ENCODE measurements around the gene ICAM4.
A peak's percentile ranks its signal among the peaks of the same experiment; 100 is the strongest.

ICAM4 gene

DNA sequence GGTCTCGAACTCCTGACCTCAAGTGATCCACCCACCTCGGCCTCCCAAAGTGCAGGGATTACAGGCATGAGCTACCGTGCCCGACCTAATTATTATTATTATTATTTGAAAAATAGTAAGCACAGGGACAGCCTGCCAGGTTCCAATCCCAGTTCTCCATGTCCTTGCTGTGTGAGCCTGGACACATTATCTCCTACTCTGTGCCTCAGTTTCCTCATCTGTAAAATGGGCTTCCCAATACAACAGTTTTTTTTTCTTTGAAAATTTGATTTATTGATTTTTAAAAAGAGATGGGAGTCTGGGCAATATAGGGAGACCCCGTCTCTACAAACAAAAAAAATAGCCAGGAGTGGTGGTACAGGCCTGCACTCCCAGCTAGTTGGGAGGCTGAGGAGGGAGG, 19.6 kb downstream of the ICAM4 start:
- no peak for TF ChIP-seq TCF4 (CRISPR knock-in tag; IDR thresholded peaks at IDR 0.05; ENCODE audit: borderline replicate concordance)
- no peak for ATAC-seq

DNA sequence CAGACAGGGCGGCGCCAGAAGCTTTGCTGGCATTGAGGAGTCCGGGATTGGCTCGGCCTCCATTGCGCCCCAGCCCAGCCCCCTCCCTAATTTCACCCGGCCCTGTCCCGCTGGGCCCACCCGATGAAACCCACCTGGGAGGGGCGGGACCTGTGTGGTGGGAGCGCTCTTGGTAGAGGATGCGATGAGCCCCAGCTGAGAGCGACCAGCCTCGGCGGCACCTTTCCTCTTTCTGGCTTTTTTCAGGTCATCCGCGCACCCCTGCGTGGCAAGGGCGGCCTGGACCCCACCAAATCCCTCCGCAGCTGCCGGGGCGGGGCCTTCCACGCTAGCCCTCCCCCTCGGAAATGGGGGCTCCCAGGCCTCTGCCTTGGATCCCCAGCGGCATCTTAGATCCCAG, 22.7 kb downstream of the ICAM4 start, which contains the start of gene ZGLP1:
Gene ZGLP1 (minus strand): TSS at position 393 of the 400 bp plus-strand sequence.
- no peak for ATAC-seq
- no peak for TF ChIP-seq ZFP30 (CRISPR knock-in tag; IDR thresholded peaks at IDR 0.05)
- TF ChIP-seq TCF4 (CRISPR knock-in tag; IDR thresholded peaks at IDR 0.05; ENCODE audit: borderline replicate concordance) = no peak
- TF ChIP-seq, protein P1, sequence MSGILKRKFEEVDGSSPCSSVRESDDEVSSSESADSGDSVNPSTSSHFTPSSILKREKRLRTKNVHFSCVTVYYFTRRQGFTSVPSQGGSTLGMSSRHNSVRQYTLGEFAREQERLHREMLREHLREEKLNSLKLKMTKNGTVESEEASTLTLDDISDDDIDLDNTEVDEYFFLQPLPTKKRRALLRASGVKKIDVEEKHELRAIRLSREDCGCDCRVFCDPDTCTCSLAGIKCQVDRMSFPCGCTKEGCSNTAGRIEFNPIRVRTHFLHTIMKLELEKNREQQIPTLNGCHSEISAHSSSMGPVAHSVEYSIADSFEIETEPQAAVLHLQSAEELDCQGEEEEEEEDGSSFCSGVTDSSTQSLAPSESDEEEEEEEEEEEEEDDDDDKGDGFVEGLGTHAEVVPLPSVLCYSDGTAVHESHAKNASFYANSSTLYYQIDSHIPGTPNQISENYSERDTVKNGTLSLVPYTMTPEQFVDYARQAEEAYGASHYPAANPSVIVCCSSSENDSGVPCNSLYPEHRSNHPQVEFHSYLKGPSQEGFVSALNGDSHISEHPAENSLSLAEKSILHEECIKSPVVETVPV (CRISPR knock-in tag; IDR thresholded peaks at IDR 0.05) = no peak
- TF ChIP-seq ZNF70 (CRISPR knock-in tag; IDR thresholded peaks at IDR 0.05) = no peak

DNA sequence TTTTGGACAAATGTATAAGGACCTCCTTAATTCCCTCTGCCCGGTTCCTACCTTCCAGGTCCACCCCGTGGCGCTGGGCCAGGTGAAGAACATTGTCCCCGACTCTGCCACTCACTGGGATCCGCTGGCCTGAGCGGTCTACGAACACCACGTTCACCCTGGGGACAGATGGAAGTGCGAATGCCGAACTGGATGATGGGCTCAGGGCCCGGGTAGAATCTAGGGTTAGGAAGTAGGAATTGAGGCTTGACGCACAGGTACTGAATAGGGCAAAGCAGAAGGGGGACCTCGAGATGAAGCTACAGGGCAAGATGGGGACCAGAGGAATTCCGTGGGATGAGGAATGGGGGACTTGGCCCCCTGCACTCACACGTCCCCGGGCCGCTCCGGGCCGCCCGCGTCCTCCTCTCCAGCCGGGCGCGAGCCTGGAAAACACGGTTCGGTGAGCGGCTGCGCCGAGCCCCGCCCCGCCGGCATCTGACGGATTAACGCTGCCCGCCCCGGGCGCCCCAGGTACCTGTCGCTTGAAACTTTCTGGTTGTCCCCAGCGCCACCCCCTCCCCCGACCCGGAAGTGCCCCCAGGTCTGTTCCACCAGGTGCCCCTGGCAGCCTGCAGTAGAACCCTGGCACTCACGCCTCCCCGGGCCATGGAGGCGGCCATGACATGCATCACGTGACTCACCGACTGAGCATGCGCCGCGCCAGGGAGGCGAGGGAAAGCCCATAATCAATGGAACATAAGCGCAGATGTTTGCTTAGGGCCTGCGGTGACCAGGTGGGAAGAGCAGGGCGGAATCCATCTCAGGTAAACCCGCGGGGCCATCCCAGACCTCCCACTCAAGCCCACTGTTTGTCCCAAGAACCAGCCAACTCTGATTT, 28.8 kb downstream of the ICAM4 start, which contains the start of gene FDX2:
Gene FDX2 (minus strand): TSS at position 681 of the 880 bp plus-strand sequence. CDS start 19 bp downstream, at position 662.
- TF ChIP-seq GLIS3 (CRISPR knock-in tag; IDR thresholded peaks at IDR 0.05) (no peak), ZC3H10 (CRISPR knock-in tag; IDR thresholded peaks at IDR 0.05) (no peak), ESRRG (CRISPR knock-in tag; IDR thresholded peaks at IDR 0.05) (no peak), RARB (CRISPR knock-in tag; IDR thresholded peaks at IDR 0.05) (no peak)
- TF ChIP-seq, protein P2, sequence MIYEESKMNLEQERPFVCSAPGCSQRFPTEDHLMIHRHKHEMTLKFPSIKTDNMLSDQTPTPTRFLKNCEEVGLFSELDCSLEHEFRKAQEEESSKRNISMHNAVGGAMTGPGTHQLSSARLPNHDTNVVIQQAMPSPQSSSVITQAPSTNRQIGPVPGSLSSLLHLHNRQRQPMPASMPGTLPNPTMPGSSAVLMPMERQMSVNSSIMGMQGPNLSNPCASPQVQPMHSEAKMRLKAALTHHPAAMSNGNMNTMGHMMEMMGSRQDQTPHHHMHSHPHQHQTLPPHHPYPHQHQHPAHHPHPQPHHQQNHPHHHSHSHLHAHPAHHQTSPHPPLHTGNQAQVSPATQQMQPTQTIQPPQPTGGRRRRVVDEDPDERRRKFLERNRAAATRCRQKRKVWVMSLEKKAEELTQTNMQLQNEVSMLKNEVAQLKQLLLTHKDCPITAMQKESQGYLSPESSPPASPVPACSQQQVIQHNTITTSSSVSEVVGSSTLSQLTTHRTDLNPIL (CRISPR knock-in tag; IDR thresholded peaks at IDR 0.05; ENCODE audit: low read depth) = no peak
- TF ChIP-seq, protein P3, sequence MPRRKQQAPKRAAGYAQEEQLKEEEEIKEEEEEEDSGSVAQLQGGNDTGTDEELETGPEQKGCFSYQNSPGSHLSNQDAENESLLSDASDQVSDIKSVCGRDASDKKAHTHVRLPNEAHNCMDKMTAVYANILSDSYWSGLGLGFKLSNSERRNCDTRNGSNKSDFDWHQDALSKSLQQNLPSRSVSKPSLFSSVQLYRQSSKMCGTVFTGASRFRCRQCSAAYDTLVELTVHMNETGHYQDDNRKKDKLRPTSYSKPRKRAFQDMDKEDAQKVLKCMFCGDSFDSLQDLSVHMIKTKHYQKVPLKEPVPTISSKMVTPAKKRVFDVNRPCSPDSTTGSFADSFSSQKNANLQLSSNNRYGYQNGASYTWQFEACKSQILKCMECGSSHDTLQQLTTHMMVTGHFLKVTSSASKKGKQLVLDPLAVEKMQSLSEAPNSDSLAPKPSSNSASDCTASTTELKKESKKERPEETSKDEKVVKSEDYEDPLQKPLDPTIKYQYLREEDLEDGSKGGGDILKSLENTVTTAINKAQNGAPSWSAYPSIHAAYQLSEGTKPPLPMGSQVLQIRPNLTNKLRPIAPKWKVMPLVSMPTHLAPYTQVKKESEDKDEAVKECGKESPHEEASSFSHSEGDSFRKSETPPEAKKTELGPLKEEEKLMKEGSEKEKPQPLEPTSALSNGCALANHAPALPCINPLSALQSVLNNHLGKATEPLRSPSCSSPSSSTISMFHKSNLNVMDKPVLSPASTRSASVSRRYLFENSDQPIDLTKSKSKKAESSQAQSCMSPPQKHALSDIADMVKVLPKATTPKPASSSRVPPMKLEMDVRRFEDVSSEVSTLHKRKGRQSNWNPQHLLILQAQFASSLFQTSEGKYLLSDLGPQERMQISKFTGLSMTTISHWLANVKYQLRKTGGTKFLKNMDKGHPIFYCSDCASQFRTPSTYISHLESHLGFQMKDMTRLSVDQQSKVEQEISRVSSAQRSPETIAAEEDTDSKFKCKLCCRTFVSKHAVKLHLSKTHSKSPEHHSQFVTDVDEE (CRISPR knock-in tag; IDR thresholded peaks at IDR 0.05) = no peak
- ATAC-seq = peak; percentile 90

DNA sequence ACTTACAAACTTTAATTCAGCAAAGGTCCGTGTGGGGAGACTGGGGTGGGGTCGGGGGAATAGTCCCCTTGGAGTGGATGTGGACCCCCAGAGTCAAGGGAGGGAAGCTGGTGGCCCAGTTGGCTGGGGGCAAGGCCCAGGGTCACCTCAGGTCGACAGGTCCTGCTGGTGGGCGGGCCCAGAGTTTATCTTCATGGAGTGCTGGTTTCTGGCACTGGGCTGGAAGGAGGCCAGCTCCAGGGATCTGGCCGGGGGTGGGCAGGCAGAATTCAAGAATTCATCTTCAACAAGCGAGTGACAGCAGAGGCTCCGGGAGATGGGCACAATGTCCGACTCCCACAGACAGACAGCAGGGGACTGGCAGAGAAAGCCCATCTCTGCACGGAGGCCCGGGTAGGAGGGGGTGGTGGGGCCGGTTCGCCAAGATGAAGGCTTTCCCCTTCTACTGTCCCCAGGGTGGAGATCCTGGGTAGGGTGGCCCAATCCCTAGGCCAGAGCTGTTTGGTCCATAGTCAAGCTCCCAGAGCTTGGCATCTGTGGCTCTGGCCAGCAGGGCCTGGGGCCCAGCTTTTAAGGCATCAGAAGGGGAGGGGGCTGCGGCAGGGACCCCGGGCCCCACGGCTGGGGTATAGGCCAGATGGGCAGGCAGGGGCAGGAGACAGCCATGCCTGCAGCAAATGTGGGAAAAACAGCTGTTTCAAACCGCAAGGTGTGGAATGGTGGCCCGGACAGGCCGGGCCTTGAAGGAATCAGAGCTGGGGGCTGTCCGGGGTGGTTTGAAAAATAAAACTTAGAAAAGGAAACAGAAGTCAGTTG, 29.7 kb downstream of the ICAM4 start:
- peak; percentile 31 for ATAC-seq
- TF ChIP-seq GLIS3 (CRISPR knock-in tag; IDR thresholded peaks at IDR 0.05) = no peak
- TF ChIP-seq, protein P1 (CRISPR knock-in tag; IDR thresholded peaks at IDR 0.05) = no peak
- TF ChIP-seq ESRRG (CRISPR knock-in tag; IDR thresholded peaks at IDR 0.05) = no peak
- TF ChIP-seq ARNTL (CRISPR knock-in tag; IDR thresholded peaks at IDR 0.05; ENCODE audit: borderline replicate concordance, low read depth) = no peak

DNA sequence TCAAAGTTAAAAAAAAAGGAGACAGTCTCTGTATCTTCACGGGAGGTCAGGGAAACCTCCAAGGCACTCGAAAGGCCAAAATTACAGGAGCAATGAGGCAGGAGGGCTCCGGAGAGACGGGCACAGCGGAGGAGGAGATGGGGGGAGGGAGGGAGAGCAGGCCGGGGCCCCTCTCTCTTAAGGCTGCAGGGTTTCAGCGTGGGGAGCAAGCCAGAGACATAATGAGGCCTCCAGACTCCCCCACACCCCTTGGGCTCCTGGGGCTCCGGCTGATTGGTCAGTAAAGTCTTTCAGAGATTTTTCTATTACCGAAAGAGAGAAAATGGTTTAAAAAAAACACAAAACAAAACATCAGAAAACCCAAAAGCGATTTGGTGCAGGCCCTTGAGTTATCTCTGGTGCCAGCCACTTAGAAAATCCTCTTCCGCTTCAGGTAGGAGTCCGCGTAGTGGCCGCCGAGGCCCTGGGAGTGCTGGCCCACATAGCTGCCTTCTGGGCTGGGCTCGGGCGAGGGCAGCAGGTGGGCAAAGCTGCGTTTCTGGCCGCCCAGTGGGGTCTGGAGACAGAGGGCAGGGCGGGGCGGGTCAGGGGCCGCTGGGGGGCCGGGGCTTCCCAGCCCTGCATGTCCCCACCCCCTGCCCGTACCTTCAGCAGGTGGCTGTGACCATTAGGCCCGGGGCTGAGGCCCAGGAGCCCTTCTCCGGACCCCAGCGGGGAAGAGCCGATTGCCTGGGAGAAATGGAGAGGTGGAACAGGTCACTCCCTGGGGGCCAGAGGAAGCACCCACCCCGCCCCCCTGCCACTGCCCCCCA, 30.5 kb downstream of the ICAM4 start:
- TF ChIP-seq, protein P2 (CRISPR knock-in tag; IDR thresholded peaks at IDR 0.05; ENCODE audit: low read depth) = no peak
- TF ChIP-seq OSR1 (CRISPR knock-in tag; IDR thresholded peaks at IDR 0.05) = no peak
- TF ChIP-seq RARB (CRISPR knock-in tag; IDR thresholded peaks at IDR 0.05) = no peak
- no peak for TF ChIP-seq ZC3H10 (CRISPR knock-in tag; IDR thresholded peaks at IDR 0.05)
- no peak for TF ChIP-seq ISL1 (CRISPR knock-in tag; IDR thresholded peaks at IDR 0.05)
- no peak for TF ChIP-seq ZNF8 (CRISPR knock-in tag; IDR thresholded peaks at IDR 0.05)
- ATAC-seq = no peak
